ENCODE results near the gene DGKI. TPM values are rescaled to one million over a fixed set of nuclear protein-coding genes. Genes with fewer than 3 reads are reported as not detected.

DGKI gene
- total RNA-seq, 4 donors from 2014 or later: 0.66 to 2.9 (median 1.7) TPM

GRCh38 chr7:137635874-137636273 is 210.9 kb downstream of the DGKI start:
- no peak overlapping the region for H3K27ac ChIP-seq (replicated peaks in 1 of 4)
- no peaks in the 10 kb centered on the region for H3K27me3 ChIP-seq
- intact Hi-C loops (cut with DNase I): no loop called here
- TF ChIP-seq CTCF (IDR thresholded peaks at IDR 0.05): no peak
- H3K36me3 ChIP-seq: no peaks in the 10 kb centered on the region
- no peaks in the 10 kb centered on the region for H3K9me3 ChIP-seq
- H3K4me1 ChIP-seq: no peaks in the 10 kb centered on the region
- H3K4me3 ChIP-seq: no peak overlapping the region
- DNase-seq (ENCODE audit: extremely low spot score): no peak
- 90% methylated on average over 6 of the region's 6 CpGs for WGBS

GRCh38 chr7:137635132-137635531 is 211.6 kb downstream of the DGKI start:
- TF ChIP-seq POLR2AphosphoS5 (IDR thresholded peaks at IDR 0.05): no peak
- no peak for TF ChIP-seq POLR2A (IDR thresholded peaks at IDR 0.05; ENCODE audit: low read depth)
- TF ChIP-seq CTCF (IDR thresholded peaks at IDR 0.05): no peak
- no peak for TF ChIP-seq EP300 (IDR thresholded peaks at IDR 0.05)
- H3K27ac ChIP-seq (replicated peaks in 1 of 4): no peak overlapping the region
- H3K27me3 ChIP-seq: no peaks in the 10 kb centered on the region
- no peak overlapping the region for H3K4me3 ChIP-seq
- intact Hi-C loops (cut with DNase I): no loop called here
- H3K36me3 ChIP-seq: no peaks in the 10 kb centered on the region
- DNase-seq (ENCODE audit: extremely low spot score): no peak
- H3K9me3 ChIP-seq: no peaks in the 10 kb centered on the region
- no peaks in the 10 kb centered on the region for H3K4me1 ChIP-seq
- whole genome bisulfite sequencing: 100% methylated on average over 2 of the region's 3 CpGs

GRCh38 chr7:137634356-137634755 is 212.4 kb downstream of the DGKI start:
- H3K4me3 ChIP-seq: no peak overlapping the region
- no peak overlapping the region for H3K27ac ChIP-seq (replicated peaks in 1 of 4)
- H3K9me3 ChIP-seq: no peaks in the 10 kb centered on the region
- TF ChIP-seq POLR2A (IDR thresholded peaks at IDR 0.05; ENCODE audit: low read depth) (no peak), POLR2AphosphoS5 (IDR thresholded peaks at IDR 0.05) (no peak), CTCF (IDR thresholded peaks at IDR 0.05) (no peak), EP300 (IDR thresholded peaks at IDR 0.05) (no peak)
- H3K36me3 ChIP-seq: no peaks in the 10 kb centered on the region
- 100% methylated on average over 1 of the region's 1 CpG for WGBS
- intact Hi-C loops (cut with DNase I): no loop called here
- DNase-seq (ENCODE audit: extremely low spot score): no peak
- no peaks in the 10 kb centered on the region for H3K4me1 ChIP-seq
- no peaks in the 10 kb centered on the region for H3K27me3 ChIP-seq

- H3K4me3 ChIP-seq: no peak overlapping the region
- intact Hi-C loops (cut with DNase I): no loop called here
- no peaks in the 10 kb centered on the region for H3K9me3 ChIP-seq
- no peaks in the 10 kb centered on the region for H3K4me1 ChIP-seq
- TF ChIP-seq POLR2AphosphoS5 (IDR thresholded peaks at IDR 0.05) (no peak), EP300 (IDR thresholded peaks at IDR 0.05) (no peak), POLR2A (IDR thresholded peaks at IDR 0.05; ENCODE audit: low read depth) (no peak), CTCF (IDR thresholded peaks at IDR 0.05) (no peak)
- no peak overlapping the region for H3K27ac ChIP-seq (replicated peaks in 1 of 4)
- WGBS: 81% methylated on average over 5 of the region's 5 CpGs
- no peak for DNase-seq (ENCODE audit: extremely low spot score)
- H3K27me3 ChIP-seq: no peaks in the 10 kb centered on the region
- H3K36me3 ChIP-seq: no peaks in the 10 kb centered on the region
These were observed 213.6 kb downstream of the DGKI start for GRCh38 chr7:137633133-137633532.

GRCh38 chr7:137628216-137628615 is 218.6 kb downstream of the DGKI start:
- TF ChIP-seq CTCF (IDR thresholded peaks at IDR 0.05): no peak
- no peak for TF ChIP-seq POLR2A (IDR thresholded peaks at IDR 0.05; ENCODE audit: low read depth)
- no peak for TF ChIP-seq POLR2AphosphoS5 (IDR thresholded peaks at IDR 0.05)
- TF ChIP-seq EP300 (IDR thresholded peaks at IDR 0.05): no peak

More at GRCh38 chr7:137628216-137628615, 218.6 kb downstream of the DGKI start:
- Histone ChIP-seq H3K27ac (replicated peaks in 1 of 4) (no peak overlapping the region), H3K4me1 (no peaks in the 10 kb centered on the region), H3K27me3 (no peaks in the 10 kb centered on the region), H3K9me3 (no peaks in the 10 kb centered on the region), H3K36me3 (no peaks in the 10 kb centered on the region), H3K4me3 (no peak overlapping the region)
- intact Hi-C loops (cut with DNase I): no loop called here
- DNase-seq (ENCODE audit: extremely low spot score): no peak
- WGBS: 61% methylated on average over 3 of the region's 3 CpGs
